GM12801 (cell line): Measurements from ENCODE around the gene SAMD11.

ENCODE experiments used
- CTCF ChIP-seq: IDR thresholded peaks from one replicate; pipeline ENCODE4 v1.5.1; 2011; ENCODE audit warnings: control low read depth; ENCODE audit not compliant: insufficient read length; ENCODE audit errors: extremely low read depth

Gene SAMD11

GRCh38 chr1:965526-966134, 41.9 kb downstream of the SAMD11 start:
- TF ChIP-seq CTCF: no peak

- TF ChIP-seq CTCF: no peak
These were observed 42.5 kb downstream of the SAMD11 start, which contains the start of gene PLEKHN1 for GRCh38 chr1:966135-966703. Gene PLEKHN1, plus strand, starts transcription at chr1:966482. Its CDS starts 50 bp downstream, at chr1:966532.

GRCh38 chr1:966704-967300, 43.1 kb downstream of the SAMD11 start:
- TF ChIP-seq CTCF: no peak

GRCh38 chr1:967466-968343, 44.0 kb downstream of the SAMD11 start:
- no peak for TF ChIP-seq CTCF

- TF ChIP-seq CTCF: no peak
These were observed 45.6 kb downstream of the SAMD11 start for GRCh38 chr1:969260-969855.

GRCh38 chr1:970242-970972, 46.7 kb downstream of the SAMD11 start:
- TF ChIP-seq CTCF: no peak
